GM23248 (cell line): ENCODE results near the gene PTEN.

ENCODE experiments used
- EZH2 ChIP-seq: fragments of 200-600 bp; sonication (generic); IDR thresholded peaks from 2 replicates; pipeline ENCODE4 v1.6.1; 2018; ENCODE audit warnings: antibody characterized with exemption, mild to moderate bottlenecking; ENCODE audit not compliant: insufficient read depth, poor library complexity, severe bottlenecking
- EZH2phosphoT487 ChIP-seq: fragments of 200-600 bp; sonication (generic); IDR thresholded peaks from 2 replicates; pipeline ENCODE4 v1.6.1; 2018; ENCODE audit warnings: antibody characterized with exemption, moderate library complexity, mild to moderate bottlenecking, low read depth; ENCODE audit not compliant: insufficient read depth

GRCh38 chr10:87872828-87873227, 9.4 kb downstream of the PTEN start:
- TF ChIP-seq EZH2 (no peak), EZH2phosphoT487 (no peak)
